GM21423 (cell line): ENCODE measurements around the gene MORC3.

Experiments
- ATAC-seq: cut with Tn5 transposase; IDR thresholded peaks from one replicate; pipeline ENCODE4 v1.9.1; 2021; ENCODE audit warnings: mild to moderate bottlenecking, moderate library complexity; ENCODE audit not compliant: unreplicated experiment

Gene MORC3

DNA sequence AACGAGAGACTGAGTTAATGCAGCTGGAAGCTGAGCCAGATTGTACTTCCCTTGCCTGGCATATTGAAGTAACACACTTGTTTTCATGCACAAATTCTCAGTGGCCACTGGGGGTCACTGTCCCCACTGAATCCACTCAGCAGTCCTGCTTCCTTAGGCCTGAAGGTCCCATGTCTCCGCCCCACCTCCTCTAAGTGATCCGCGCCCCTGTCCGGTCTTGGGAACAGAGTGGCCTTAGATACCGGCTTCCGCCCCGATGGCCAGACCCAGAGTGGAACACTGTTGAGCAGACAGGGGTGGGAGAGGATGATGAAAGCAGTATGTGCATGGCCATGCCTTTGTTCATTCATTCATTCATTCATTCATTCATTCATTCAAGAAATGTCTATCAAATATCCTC, 100.0 kb downstream of the MORC3 start:
- no peak for ATAC-seq

GRCh38 chr21:36420571-36421339, 100.8 kb downstream of the MORC3 start:
- no peak for ATAC-seq

- ATAC-seq: no peak
These were observed 102.5 kb downstream of the MORC3 start for GRCh38 chr21:36422279-36423098.

- no peak for ATAC-seq
These were observed 103.9 kb downstream of the MORC3 start for GRCh38 chr21:36423771-36424433.

- ATAC-seq: no peak
These were observed 104.6 kb downstream of the MORC3 start for GRCh38 chr21:36424592-36424991.

- no peak for ATAC-seq
These were observed 105.3 kb downstream of the MORC3 start for GRCh38 chr21:36425286-36425685.
